A549 (cell line): Measurements from ENCODE around the gene FBN3.

Experiments used
- CTCF ChIP-seq: fragments of >200 bp; sonication (Bioruptor Twin); formaldehyde crosslinking; IDR thresholded peaks from 3 replicates; pipeline ENCODE4 v1.5.1; 2016
- PHF8 ChIP-seq: fragments of 200-600 bp; sonication (generic); IDR thresholded peaks from 2 replicates; pipeline ENCODE4 v1.6.1; 2016; ENCODE audit warnings: low read depth, mild to moderate bottlenecking, antibody characterized with exemption, moderate library complexity, borderline replicate concordance
- POLR2A ChIP-seq: IDR thresholded peaks from 2 replicates; pipeline ENCODE4 v1.6.1; 2012; ENCODE audit warnings: mild to moderate bottlenecking, low read length
- RCOR1 ChIP-seq: fragments of 150-350 bp; IDR thresholded peaks from 2 replicates; pipeline ENCODE4 v1.6.1; 2014; ENCODE audit warnings: antibody characterized with exemption, low read length, low read depth

- TF ChIP-seq CTCF (no peak), POLR2A (no peak), RCOR1 (no peak), PHF8 (no peak)
Observed at GRCh38 chr19:8093740-8094139, 55.7 kb downstream of the FBN3 start.
